Prostate gland (tissue), 2 donors: ENCODE measurements around the gene TPSB2. TPM values are rescaled to one million over a fixed set of nuclear protein-coding genes. Genes with fewer than 3 reads are reported as not detected.
"Not testable (repeated sequence)": the region's sequence is repeated elsewhere in the genome, so short reads cannot be mapped to it uniquely, and the experiment has no call there.

Source experiments
- DNase-seq: peaks from one replicate; pipeline ENCODE4 v3.0.0-alpha.2; 2019; ENCODE audit warnings: low spot score
- H3K27ac ChIP-seq, 2 donors: fragments of 200-600 bp; sonication (generic); 2 replicates each; pipeline ENCODE4 v1.5.1; 2017 to 2019
- H3K27me3 ChIP-seq: fragments of 200-600 bp; sonication (generic); replicated peaks from 2 replicates; pipeline ENCODE4 v1.5.1; 2019; ENCODE audit not compliant: insufficient read depth
- H3K36me3 ChIP-seq, 2 donors: fragments of 200-600 bp; sonication (generic); 1 replicate in 1 of 2; 2 replicates in 1 of 2; pipeline versions ENCODE4 v1.5.1 to v1.8.1; 2017 to 2019
- H3K4me1 ChIP-seq: fragments of 200-600 bp; sonication (generic); replicated peaks from 2 replicates; pipeline ENCODE4 v1.5.1; 2019
- H3K4me3 ChIP-seq, 2 donors: fragments of 200-600 bp; sonication (generic); 2 replicates each; pipeline ENCODE4 v1.5.1; 2017 to 2019
- H3K9me3 ChIP-seq: fragments of 200-600 bp; sonication (generic); 2 replicates; pipeline ENCODE4 v1.5.1; 2017
- CTCF ChIP-seq, 4 experiments: fragments of 200-600 bp in 2 of 4; fragments of 450-650 bp in 2 of 4; sonication (generic) in 2 of 4; IDR thresholded peaks; 1 replicate in 3 of 4; 2 replicates in 1 of 4; pipeline ENCODE4 v1.5.1; 2016 to 2019; ENCODE audit warnings: antibody characterized with exemption in 4 of 4, mild to moderate bottlenecking in 2 of 4, moderate library complexity in 2 of 4
- POLR2A ChIP-seq: fragments of 450-650 bp; IDR thresholded peaks from one replicate; pipeline ENCODE4 v1.6.1; 2016; ENCODE audit warnings: antibody characterized with exemption, mild to moderate bottlenecking
- POLR2AphosphoS5 ChIP-seq: sonication (generic); formaldehyde crosslinking; IDR thresholded peaks from one replicate; pipeline ENCODE4 v1.6.1; 2017; ENCODE audit warnings: antibody characterized with exemption
- WGBS: methylation state at CpG from one replicate; pipeline ENCODE4 v1.1.5; 2018; 5-methylcytosine and 5-hydroxymethylcytosine counted together
- intact Hi-C: fragments of 100-400 bp; cut with DNase I; formaldehyde crosslinking; loops from one replicate; pipeline ENCODE4 v1.14.2; 2022
- total RNA-seq, 2 donors: library from RNA; depleted of rRNA; stranded (reverse); fragments of >200 nt; gene quantifications; one replicate each; pipeline ENCODE4 v1.1.0, GENCODE V29; 2016

Gene TPSB2
- total RNA-seq, 2 donors from 2014 or later, result 31.8 to 78.7 TPM

DNA sequence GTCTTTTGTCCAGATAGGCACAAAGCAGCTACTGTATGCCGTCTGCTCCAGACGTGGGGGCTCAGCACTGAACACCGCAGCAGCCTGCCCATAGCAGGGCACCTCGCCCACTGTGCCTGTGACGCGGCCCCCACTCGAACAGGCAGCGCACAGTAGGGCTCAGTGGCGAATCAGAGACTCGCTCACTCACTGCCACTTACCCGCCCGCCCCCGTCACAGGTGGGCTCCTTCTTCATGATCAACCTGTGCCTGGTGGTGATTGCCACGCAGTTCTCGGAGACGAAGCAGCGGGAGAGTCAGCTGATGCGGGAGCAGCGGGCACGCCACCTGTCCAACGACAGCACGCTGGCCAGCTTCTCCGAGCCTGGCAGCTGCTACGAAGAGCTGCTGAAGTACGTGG is 28.5 kb downstream of the TPSB2 start:
- Histone ChIP-seq H3K9me3 (no peaks in the 10 kb centered on the region), H3K36me3 (no peaks in the 10 kb centered on the region), H3K27ac (no peak overlapping the region), H3K4me3 (no peak overlapping the region), H3K27me3 (no peaks in the 10 kb centered on the region), H3K4me1 (no peaks in the 10 kb centered on the region)
- no peak for DNase-seq
- intact Hi-C loops, result no loop called here
- TF ChIP-seq POLR2A (no peak), CTCF (IDR thresholded peaks at IDR 0.05) (no peak), POLR2AphosphoS5 (no peak)
- WGBS, result 91% methylated on average over 25 of the region's 25 CpGs

DNA sequence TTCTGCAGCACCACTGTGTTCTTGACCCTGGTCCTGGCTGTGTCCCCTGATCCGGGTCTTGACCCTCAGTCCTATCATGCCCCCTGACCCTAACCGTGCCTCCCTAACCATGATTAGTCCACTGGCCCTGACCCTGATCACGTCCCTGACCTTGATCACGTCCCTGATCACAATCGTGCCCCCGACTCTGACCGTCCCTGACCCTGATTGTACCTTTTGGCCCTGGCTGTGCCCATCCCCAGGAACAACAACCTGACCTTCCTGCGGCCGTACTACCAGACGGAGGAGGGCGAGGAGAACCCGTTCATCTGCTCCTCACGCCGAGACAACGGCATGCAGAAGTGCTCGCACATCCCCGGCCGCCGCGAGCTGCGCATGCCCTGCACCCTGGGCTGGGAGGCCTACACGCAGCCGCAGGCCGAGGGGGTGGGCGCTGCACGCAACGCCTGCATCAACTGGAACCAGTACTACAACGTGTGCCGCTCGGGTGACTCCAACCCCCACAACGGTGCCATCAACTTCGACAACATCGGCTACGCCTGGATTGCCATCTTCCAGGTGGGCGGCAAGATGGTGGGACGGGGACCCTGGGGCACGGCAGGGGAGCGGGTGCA is 29.9 kb downstream of the TPSB2 start:
- WGBS, result 88% methylated on average over 36 of the region's 38 CpGs
- no peak for TF ChIP-seq CTCF (IDR thresholded peaks at IDR 0.05)
- Histone ChIP-seq H3K4me3 (no peak overlapping the region), H3K9me3 (no peaks in the 10 kb centered on the region), H3K36me3 (no peaks in the 10 kb centered on the region), H3K4me1 (no peaks in the 10 kb centered on the region), H3K27me3 (no peaks in the 10 kb centered on the region), H3K27ac (no peak overlapping the region)
- no peak for DNase-seq
- intact Hi-C loops, result no loop called here

- no peak for DNase-seq
- Histone ChIP-seq H3K9me3 (no peaks in the 10 kb centered on the region), H3K27me3 (no peaks in the 10 kb centered on the region), H3K4me1 (no peaks in the 10 kb centered on the region), H3K36me3 (no peaks in the 10 kb centered on the region), H3K27ac (no peak overlapping the region), H3K4me3 (no peak overlapping the region)
- TF ChIP-seq POLR2AphosphoS5, result no peak
- no peak for TF ChIP-seq CTCF (IDR thresholded peaks at IDR 0.05)
- no peak for TF ChIP-seq POLR2A
- WGBS, result 89% methylated on average over 12 of the region's 19 CpGs
- intact Hi-C loops, result no loop called here
These were observed 30.5 kb downstream of the TPSB2 start for GRCh38 chr16:1199347-1200013.

GRCh38 chr16:1198671-1199346 is 31.2 kb downstream of the TPSB2 start:
- H3K27me3 ChIP-seq, DNase-seq, H3K4me3 ChIP-seq, intact Hi-C loops, H3K9me3 ChIP-seq, H3K27ac ChIP-seq, H3K36me3 ChIP-seq, H3K4me1 ChIP-seq: not testable (repeated sequence)
- WGBS, result 91% methylated on average over 24 of the region's 44 CpGs

GRCh38 chr16:1198194-1198593 is 31.8 kb downstream of the TPSB2 start:
- Histone ChIP-seq H3K4me3 (no peak overlapping the region), H3K36me3 (no peaks in the 10 kb centered on the region), H3K27ac (no peak overlapping the region), H3K9me3 (no peaks in the 10 kb centered on the region), H3K27me3 (no peaks in the 10 kb centered on the region), H3K4me1 (no peaks in the 10 kb centered on the region)
- intact Hi-C loops, result no loop called here
- no peak for DNase-seq
- 88% methylated on average over 18 of the region's 18 CpGs for WGBS
- TF ChIP-seq CTCF (IDR thresholded peaks at IDR 0.05) (no peak), POLR2AphosphoS5 (no peak), POLR2A (no peak)
